Measurements from ENCODE around the gene PPP1R27.

The PPP1R27 gene, protein sequence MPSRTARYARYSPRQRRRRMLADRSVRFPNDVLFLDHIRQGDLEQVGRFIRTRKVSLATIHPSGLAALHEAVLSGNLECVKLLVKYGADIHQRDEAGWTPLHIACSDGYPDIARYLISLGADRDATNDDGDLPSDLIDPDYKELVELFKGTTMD

DNA sequence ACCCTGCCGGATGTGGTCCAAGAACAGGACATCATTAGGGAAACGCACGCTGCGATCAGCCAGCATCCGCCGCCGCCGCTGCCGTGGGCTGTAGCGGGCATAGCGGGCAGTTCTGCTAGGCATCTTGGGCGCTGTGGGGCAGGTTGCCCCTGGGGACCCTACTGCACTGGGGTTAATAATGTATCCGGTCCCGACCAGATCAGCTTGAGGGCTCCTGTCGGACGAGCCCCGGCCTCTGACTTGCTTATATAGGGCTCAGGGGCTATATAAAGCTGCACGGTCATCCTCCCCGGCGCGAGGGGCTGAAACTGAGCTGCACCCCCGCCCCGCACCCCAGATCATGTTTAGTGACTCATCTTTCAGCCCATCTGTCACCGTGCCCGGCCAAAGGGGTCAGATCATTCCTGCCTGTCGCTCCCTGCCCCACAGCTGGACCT lies at the start of gene PPP1R27:
PPP1R27 (minus strand) TSS at position 220 of the 437 bp plus-strand sequence; CDS start at position 123, 97 bp downstream.
- TF ChIP-seq, protein P1, sequence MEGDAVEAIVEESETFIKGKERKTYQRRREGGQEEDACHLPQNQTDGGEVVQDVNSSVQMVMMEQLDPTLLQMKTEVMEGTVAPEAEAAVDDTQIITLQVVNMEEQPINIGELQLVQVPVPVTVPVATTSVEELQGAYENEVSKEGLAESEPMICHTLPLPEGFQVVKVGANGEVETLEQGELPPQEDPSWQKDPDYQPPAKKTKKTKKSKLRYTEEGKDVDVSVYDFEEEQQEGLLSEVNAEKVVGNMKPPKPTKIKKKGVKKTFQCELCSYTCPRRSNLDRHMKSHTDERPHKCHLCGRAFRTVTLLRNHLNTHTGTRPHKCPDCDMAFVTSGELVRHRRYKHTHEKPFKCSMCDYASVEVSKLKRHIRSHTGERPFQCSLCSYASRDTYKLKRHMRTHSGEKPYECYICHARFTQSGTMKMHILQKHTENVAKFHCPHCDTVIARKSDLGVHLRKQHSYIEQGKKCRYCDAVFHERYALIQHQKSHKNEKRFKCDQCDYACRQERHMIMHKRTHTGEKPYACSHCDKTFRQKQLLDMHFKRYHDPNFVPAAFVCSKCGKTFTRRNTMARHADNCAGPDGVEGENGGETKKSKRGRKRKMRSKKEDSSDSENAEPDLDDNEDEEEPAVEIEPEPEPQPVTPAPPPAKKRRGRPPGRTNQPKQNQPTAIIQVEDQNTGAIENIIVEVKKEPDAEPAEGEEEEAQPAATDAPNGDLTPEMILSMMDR (IDR thresholded peaks at IDR 0.05), result no peak
- no peaks in the 10 kb centered on the region for H3K9me3 Mint-ChIP-seq
- peaks cover 7% of the 10 kb centered on the region for H3K27me3 Mint-ChIP-seq (ENCODE audit: low read depth, poor library complexity)
- peak within 1 kb of the TSS; percentile 92 for H3K27ac Mint-ChIP-seq
- H3K36me3 Mint-ChIP-seq (ENCODE audit: low read depth), result no peaks in the 10 kb centered on the region
- peak within 1 kb of the TSS; percentile 84 for H3K4me3 Mint-ChIP-seq
- DNase-seq, result no peak
- H3K4me1 Mint-ChIP-seq, result peaks cover 60% of the 10 kb centered on the region

DNA sequence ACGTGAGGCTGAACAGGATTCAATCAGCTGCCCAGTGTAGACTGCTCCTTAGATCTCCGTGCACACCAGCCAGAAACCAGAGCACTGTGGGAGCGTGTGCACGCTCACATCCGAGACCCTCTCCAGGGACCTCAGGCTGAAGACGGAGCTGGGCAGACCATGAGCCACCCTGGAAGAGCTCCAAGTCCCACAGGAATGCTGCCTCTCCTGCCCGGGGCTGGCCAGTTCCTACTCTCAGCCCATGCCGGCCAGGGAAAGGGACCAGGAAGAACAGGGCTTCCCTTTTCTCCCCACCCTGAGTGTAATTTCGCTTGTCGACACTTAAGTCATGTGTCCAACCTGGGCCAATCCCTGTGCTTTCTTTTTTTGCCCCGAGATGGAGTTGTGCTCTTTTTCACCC lies 49.7 kb upstream of the PPP1R27 start:
- peaks cover 10% of the 10 kb centered on the region for H3K4me1 Mint-ChIP-seq
- H3K4me3 Mint-ChIP-seq, result no peak overlapping the region
- H3K9me3 Mint-ChIP-seq, result no peaks in the 10 kb centered on the region
- peaks cover 74% of the 10 kb centered on the region for H3K36me3 Mint-ChIP-seq (ENCODE audit: low read depth)
- TF ChIP-seq, protein P1 (IDR thresholded peaks at IDR 0.05), result no peak
- peak overlapping the region; percentile 68 for H3K27ac Mint-ChIP-seq
- H3K27me3 Mint-ChIP-seq (ENCODE audit: low read depth, poor library complexity), result no peaks in the 10 kb centered on the region
- DNase-seq, result no peak

DNA sequence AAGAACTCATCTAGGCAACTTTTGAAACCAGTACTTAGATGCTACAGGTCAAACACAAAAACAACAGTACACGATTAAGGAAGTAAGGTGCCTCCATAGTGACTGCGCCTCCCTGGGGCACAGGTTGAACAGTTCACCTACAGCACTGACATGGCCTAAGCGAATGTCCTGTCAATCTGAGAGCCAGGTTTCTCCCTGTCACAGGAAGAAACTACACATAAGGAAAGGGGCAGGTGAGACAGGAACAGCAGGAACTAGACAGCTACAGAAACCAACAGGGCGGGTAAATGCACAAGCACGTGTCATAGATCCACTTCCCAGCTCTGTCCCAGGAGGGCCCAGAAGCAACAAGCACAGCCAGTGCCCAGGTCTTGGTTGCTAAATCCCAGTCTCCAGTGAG lies 44.3 kb upstream of the PPP1R27 start:
- Mint-ChIP-seq H3K27ac (peak overlapping the region; percentile 74), H3K27me3 (ENCODE audit: low read depth, poor library complexity) (no peaks in the 10 kb centered on the region), H3K4me1 (no peaks in the 10 kb centered on the region), H3K36me3 (ENCODE audit: low read depth) (peaks cover 53% of the 10 kb centered on the region), H3K4me3 (no peak overlapping the region), H3K9me3 (no peaks in the 10 kb centered on the region)
- DNase-seq, result no peak
- TF ChIP-seq, protein P1 (IDR thresholded peaks at IDR 0.05), result no peak

DNA sequence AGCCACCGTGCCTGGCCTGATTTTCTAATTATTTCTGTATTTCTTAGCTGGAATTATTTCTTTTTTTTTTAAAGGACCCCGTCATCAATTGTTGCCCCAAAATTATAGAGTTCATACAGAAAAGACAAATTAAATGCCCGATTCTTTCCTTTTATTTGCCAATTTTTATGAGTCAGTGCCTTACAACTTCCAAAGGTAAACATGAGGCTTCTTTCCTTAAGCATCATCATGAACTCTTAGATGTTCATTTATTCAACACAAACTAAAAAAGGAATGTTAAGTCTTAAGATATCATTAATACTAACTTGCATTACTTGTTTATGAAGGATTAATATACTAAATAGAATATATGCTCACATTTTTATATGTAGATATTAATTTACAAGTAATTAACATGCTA lies 43.4 kb upstream of the PPP1R27 start:
- Mint-ChIP-seq H3K36me3 (ENCODE audit: low read depth) (peaks cover 49% of the 10 kb centered on the region), H3K27me3 (ENCODE audit: low read depth, poor library complexity) (no peaks in the 10 kb centered on the region), H3K4me1 (peaks cover under 1% of the 10 kb centered on the region), H3K9me3 (no peaks in the 10 kb centered on the region), H3K4me3 (no peak overlapping the region), H3K27ac (no peak overlapping the region)
- DNase-seq, result no peak
- TF ChIP-seq, protein P1 (IDR thresholded peaks at IDR 0.05), result no peak

DNA sequence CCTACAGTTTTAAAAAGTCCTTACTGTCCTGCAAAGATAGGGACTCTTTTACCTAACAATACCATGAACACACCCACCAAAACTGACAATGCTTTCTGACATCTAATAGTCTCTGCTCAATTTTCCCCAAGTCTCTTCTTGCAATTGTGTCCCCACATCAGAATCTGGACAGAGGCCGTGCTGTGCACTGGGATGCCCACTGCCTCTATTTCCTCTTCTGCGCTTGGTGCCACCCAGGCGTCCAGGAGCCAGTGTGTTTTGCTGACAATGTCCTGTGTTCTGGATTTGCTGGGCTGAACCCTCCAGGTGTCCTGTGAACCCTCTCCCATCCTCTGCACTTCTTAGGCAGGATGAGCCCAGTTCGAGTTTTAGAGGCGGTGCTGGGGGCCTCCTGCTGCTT lies 42.7 kb upstream of the PPP1R27 start:
- TF ChIP-seq, protein P1 (IDR thresholded peaks at IDR 0.05), result no peak
- peak overlapping the region; percentile 32 for H3K27ac Mint-ChIP-seq

More for the DNA sequence above, 42.7 kb upstream of the PPP1R27 start:
- no peaks in the 10 kb centered on the region for H3K27me3 Mint-ChIP-seq (ENCODE audit: low read depth, poor library complexity)
- peaks cover 8% of the 10 kb centered on the region for H3K4me1 Mint-ChIP-seq
- H3K36me3 Mint-ChIP-seq (ENCODE audit: low read depth), result peaks cover 46% of the 10 kb centered on the region
- no peak overlapping the region for H3K4me3 Mint-ChIP-seq
- DNase-seq, result no peak
- no peaks in the 10 kb centered on the region for H3K9me3 Mint-ChIP-seq
